Endothelial cell (in vitro differentiated cells): ENCODE data around the gene GMDS. TPM values are rescaled to one million over a fixed set of nuclear protein-coding genes. Genes with fewer than 3 reads are reported as not detected.

Experiments used
- DNase-seq: peaks from one replicate; pipeline ENCODE4 v3.0.0; 2021; ENCODE audit warnings: low spot score
- H3K27ac Mint-ChIP-seq: one replicate; pipeline ENCODE4 v1.8.0; 2021; ENCODE audit warnings: mixed read lengths, inconsistent platforms; ENCODE audit not compliant: unreplicated experiment
- H3K27me3 Mint-ChIP-seq: one replicate; pipeline ENCODE4 v1.8.0; 2021; ENCODE audit warnings: mild to moderate bottlenecking, moderate library complexity, mixed read lengths, inconsistent platforms; ENCODE audit not compliant: unreplicated experiment
- H3K36me3 Mint-ChIP-seq: one replicate; pipeline ENCODE4 v1.8.0; 2021; ENCODE audit warnings: mild to moderate bottlenecking, low read depth, mixed read lengths, inconsistent platforms; ENCODE audit not compliant: unreplicated experiment
- H3K4me1 Mint-ChIP-seq: one replicate; pipeline ENCODE4 v1.8.0; 2021; ENCODE audit warnings: mild to moderate bottlenecking, mixed read lengths, inconsistent platforms; ENCODE audit not compliant: unreplicated experiment
- H3K4me3 Mint-ChIP-seq: one replicate; pipeline ENCODE4 v1.8.0; 2021; ENCODE audit warnings: mild to moderate bottlenecking, mixed read lengths, inconsistent platforms; ENCODE audit not compliant: unreplicated experiment
- H3K9me3 Mint-ChIP-seq: one replicate; pipeline ENCODE4 v1.8.0; 2021; ENCODE audit warnings: mixed read lengths, inconsistent platforms; ENCODE audit not compliant: unreplicated experiment
- total RNA-seq: library from RNA; stranded (reverse); fragmentation: NEBNext Ultra II Directional; extraction: Animal tissue kit (Norgen Biotek cat#: 25700); gene quantifications from one replicate; pipeline ENCODE4 v1.2.1, GENCODE V29; 2021; ENCODE audit not compliant: unreplicated experiment
- TF ChIP-seq, protein P1 (sequence below): fragments of 200-600 bp; sonication (generic); IDR thresholded peaks from one replicate; pipeline ENCODE4 v1.5.0; 2021; ENCODE audit warnings: antibody characterized with exemption; ENCODE audit not compliant: unreplicated experiment

The GMDS gene
- total RNA-seq, 1 donor from 2014 or later, result 36.0 TPM

DNA sequence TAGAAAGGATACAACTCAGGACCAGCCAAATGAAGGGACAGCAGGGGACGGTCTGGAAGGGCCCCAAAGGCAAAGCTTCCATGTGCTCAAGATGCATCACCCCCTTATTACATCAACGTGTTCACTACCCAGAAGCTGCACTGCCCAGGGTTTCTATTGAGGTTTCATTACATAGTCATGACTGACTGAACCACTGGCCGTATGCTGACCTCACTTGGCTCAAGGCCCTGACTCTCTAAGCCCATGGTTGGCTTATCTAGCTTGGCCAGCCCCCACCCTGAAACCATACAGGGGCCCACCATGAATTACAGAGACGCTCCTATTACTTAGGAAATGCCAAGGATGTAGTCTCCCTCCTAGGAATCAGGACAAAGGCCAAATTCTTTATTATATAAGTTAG is 456.3 kb downstream of the GMDS start:
- Mint-ChIP-seq H3K4me1 (peaks cover 14% of the 10 kb centered on the region), H3K36me3 (peaks cover 3% of the 10 kb centered on the region), H3K4me3 (no peak overlapping the region), H3K27me3 (peaks cover 1% of the 10 kb centered on the region), H3K9me3 (no peaks in the 10 kb centered on the region), H3K27ac (no peak overlapping the region)
- TF ChIP-seq, protein P1, sequence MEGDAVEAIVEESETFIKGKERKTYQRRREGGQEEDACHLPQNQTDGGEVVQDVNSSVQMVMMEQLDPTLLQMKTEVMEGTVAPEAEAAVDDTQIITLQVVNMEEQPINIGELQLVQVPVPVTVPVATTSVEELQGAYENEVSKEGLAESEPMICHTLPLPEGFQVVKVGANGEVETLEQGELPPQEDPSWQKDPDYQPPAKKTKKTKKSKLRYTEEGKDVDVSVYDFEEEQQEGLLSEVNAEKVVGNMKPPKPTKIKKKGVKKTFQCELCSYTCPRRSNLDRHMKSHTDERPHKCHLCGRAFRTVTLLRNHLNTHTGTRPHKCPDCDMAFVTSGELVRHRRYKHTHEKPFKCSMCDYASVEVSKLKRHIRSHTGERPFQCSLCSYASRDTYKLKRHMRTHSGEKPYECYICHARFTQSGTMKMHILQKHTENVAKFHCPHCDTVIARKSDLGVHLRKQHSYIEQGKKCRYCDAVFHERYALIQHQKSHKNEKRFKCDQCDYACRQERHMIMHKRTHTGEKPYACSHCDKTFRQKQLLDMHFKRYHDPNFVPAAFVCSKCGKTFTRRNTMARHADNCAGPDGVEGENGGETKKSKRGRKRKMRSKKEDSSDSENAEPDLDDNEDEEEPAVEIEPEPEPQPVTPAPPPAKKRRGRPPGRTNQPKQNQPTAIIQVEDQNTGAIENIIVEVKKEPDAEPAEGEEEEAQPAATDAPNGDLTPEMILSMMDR, result no peak
- DNase-seq, result no peak

DNA sequence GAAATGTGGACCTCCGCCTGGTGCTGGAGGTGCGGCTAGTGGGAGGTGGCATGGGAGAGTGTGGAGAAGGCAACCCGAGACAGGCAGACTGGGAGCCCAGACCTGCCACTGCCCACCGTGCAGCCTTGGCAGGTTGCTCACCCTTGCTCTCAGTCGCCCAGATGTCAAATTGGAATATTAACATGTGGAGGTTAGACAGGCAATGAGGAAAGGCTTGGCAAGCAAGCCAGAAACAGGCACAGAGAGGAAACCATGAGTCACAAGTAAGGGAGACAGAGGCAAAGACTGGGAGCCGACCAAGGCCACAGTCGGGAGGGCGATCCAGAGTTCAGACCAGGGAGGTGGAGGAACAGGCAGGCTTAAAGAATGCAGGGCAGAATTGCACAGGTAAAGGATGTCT is 457.5 kb downstream of the GMDS start:
- Mint-ChIP-seq H3K27me3 (no peaks in the 10 kb centered on the region), H3K4me3 (no peak overlapping the region), H3K27ac (no peak overlapping the region), H3K36me3 (peaks cover 3% of the 10 kb centered on the region), H3K9me3 (no peaks in the 10 kb centered on the region), H3K4me1 (peaks cover 14% of the 10 kb centered on the region)
- no peak for DNase-seq
- TF ChIP-seq, protein P1, result no peak

DNA sequence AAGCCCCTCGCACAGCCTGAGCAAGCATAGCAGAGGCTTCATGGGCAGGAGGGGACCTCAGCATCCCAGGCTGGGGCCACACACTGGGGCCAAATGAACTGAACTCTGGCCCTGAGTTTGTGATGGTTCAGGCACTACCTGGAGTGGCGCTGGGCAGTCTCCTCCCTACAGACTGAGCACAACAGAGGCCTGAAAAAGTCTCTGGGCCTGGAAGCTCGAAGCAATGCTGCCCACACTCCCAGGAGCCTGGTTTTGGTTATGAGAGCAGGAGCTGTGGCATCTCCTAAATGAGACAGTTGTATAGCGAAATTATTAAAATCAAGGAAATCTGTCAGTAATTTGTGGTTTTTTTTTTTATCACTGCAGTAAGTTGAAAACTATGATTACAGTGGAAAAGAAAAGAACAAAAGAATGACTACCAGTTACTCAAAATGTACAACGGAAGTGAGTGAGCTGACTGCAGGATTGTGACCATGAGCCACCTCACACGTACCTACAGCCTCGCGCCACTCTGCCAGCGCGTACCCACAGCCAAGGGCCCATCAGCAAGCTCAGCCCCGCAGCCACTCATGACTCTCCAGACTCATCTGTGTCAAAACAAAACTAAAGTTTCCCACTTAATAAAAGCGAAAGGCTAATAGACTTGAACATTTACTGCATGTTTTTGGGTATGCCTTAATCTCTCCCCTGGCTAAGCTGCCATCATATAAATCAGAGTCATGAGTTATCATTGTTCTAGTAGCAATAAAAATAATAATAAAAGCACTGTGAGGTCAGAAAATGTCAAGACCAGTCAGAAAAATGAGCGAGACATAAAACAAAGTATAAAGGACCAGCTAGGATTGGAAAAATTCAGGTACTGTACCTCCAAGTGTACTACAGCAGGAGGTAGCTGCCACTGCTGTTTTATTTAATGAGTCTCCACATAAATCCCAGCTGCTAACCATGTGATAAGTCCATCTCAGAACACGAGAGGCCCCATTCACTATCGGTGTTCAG is 458.7 kb downstream of the GMDS start:
- H3K9me3 Mint-ChIP-seq, result no peaks in the 10 kb centered on the region
- H3K4me1 Mint-ChIP-seq, result peaks cover 10% of the 10 kb centered on the region
- H3K27ac Mint-ChIP-seq, result no peak overlapping the region
- TF ChIP-seq, protein P1, result no peak
- no peak overlapping the region for H3K4me3 Mint-ChIP-seq
- DNase-seq, result no peak
- H3K36me3 Mint-ChIP-seq, result peaks cover 3% of the 10 kb centered on the region
- H3K27me3 Mint-ChIP-seq, result no peaks in the 10 kb centered on the region

DNA sequence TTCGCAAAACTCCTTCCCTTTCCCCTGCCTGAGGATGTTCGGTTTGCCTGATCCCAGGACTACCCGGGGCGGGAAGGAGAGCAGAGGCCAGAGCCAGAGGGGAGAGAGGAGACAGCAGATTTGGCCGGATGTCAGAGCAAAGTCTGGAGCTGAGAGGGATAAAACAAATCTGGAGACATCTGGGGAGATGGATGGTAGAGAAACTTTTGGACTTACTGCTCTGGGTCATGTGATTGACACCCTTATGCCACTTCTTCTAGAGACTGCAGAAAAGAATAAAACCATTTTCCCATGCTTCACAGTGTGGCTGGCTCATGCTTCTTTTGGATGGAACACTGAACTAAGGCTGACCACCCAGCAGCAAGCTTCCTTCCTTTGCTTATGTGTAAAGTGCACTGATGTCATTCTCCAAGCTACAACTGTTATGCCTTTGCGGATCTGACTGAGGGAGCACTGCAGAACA is 461.0 kb downstream of the GMDS start:
- TF ChIP-seq, protein P1, result no peak
- Mint-ChIP-seq H3K36me3 (peaks cover 7% of the 10 kb centered on the region), H3K9me3 (no peaks in the 10 kb centered on the region), H3K4me3 (no peak overlapping the region), H3K27ac (no peak overlapping the region), H3K27me3 (no peaks in the 10 kb centered on the region), H3K4me1 (peaks cover 30% of the 10 kb centered on the region)
- DNase-seq, result no peak

DNA sequence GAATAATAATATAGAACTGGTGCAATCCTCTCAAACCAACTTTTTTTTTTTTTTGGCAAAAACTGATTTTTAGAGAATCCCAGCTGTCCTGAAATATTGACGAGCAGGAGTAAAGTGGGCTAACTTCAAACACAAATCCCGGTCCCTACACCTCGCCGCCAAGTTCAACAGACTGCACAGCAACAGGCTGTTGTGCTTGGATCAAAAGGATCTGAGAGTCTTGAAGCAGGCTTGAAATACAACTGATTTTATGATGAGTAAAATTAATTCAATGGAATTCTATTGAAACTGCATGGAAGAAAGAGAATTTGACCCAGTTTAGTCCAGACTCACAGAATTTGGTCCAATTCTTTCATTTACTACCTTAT is 463.6 kb downstream of the GMDS start:
- H3K4me3 Mint-ChIP-seq, result no peak overlapping the region
- peaks cover 4% of the 10 kb centered on the region for H3K36me3 Mint-ChIP-seq
- H3K27ac Mint-ChIP-seq, result no peak overlapping the region
- H3K9me3 Mint-ChIP-seq, result no peaks in the 10 kb centered on the region
- H3K27me3 Mint-ChIP-seq, result no peaks in the 10 kb centered on the region
- no peak for DNase-seq
- H3K4me1 Mint-ChIP-seq, result peaks cover 40% of the 10 kb centered on the region
- TF ChIP-seq, protein P1, result no peak
